ENCODE data around the gene SIX2.

Gene SIX2

DNA sequence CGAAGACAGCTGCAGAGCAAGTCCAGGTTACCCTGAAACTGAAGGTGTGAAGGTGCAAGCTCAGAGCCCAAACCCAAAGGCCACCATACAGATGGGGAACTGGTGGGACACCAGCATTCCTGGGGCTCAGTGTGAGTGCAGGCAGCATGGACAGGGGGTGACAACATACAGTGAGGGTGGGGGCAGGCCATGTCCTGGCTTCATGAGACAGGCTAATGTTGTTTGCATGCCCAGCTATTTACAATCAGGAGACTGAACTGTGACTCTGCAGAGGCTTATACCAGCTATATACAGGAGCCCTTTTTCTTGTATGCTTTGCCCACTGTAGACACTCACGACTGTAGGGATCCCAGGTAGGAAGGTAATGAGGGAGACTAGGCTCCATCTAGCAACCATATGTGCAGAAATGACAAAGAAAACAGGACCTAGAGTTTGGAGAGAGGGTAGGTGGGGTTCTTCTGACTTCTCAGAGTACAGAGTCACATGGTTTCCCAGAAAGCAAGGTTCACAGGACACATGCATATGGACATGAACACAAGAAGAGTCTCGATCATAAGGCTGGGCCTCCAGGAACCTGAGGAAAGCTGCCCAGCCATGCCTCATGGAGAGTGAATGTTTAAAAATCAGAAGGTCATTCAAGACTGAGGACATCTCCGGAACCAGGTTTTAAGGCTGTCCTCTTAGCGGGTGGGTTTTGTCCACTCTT, 41.4 kb downstream of the SIX2 start:
- no peak for DNase-seq (ENCODE audit: low read depth in 4 of 4, low spot score in 1 of 4)

DNA sequence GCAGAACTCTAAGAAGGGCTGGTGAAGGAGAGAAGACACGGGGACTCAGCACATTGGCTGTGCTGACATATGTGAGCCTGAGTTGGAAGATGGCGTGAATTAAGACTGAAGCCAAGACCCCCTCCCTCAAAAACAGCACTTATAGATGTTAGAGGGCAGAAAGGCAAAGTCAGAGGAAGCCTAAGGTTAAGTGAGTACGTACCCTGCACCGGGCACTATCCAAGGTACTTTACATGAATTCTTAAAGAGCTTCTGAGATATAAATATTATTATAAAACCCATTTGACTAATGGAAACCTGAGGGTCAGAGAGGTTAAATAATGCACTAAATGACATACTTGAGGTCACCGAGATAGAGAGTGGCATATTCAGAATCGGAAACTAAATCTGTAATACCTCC, 42.2 kb downstream of the SIX2 start:
- no peak for DNase-seq (ENCODE audit: low read depth in 4 of 4, low spot score in 1 of 4)

DNA sequence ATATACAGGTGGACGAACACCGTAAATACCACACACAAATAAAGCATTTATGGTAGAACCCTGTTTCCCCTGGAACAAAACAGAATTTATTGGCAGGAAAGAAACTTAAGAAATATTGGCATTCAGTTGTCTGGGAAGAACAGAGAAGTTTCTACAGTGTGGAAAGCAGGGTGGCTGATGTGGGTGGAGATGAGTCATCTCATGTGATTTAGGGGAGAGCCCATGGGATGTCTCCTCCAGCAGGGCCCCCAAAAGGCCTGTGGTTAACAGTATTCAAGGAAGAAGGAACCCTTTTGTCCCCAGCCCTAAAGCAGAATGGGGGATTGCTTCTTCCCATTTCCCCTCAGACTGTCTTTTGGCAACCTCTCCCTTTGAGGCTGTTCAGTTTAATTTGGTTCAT, 43.6 kb downstream of the SIX2 start:
- DNase-seq (ENCODE audit: low read depth in 4 of 4, low spot score in 1 of 4): no peak

DNA sequence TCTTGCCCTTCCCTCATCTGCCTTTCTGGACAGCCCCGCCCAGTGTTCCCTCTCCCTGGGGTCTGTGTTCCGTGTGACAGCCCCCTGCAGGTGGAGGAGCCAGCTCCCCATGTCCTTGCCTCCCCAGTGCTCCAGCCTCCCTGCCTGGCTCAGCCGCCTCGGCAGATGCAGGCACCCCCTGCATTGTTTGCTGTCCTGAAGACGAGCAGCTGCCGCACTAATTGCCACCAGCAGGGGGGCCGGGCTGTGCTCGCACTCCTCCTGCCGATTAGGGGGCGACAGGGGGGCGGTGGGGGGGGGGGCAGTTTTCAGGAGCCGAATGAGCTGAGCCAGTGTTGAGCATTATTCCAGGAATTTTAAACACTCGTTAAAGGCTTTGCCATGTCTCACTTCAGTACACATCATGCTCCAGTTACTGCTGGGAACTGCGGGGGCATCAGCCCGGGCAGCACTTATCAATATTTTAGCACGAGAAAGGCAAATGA, 44.5 kb downstream of the SIX2 start:
- no peak for DNase-seq (ENCODE audit: low read depth in 4 of 4, low spot score in 1 of 4)

DNA sequence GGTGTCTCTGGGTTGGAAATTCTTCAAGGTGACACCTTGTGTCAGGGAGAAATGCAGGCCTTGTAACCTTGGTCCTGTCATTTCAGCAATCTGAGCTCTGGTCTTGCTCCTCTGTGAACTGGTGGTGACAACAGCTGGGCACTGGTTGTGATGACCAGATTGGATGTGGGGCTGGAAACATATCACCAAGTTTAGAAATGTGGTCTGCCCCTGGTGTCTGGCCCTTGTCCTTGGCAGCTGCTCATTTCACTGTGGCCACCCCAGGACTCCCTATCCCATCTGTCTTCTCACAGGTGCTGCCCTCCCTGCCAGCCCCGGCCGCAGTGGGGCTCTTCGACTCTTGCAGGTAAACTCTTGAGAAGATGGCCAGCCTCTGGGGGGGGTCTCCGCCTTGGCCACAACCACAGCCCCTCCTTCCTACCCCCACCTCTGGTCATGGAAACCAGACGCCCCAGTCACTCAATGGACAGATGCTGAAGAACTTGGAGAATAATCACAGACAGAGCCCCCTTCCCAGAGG, 47.0 kb downstream of the SIX2 start:
- DNase-seq (ENCODE audit: low read depth in 4 of 4, low spot score in 1 of 4): no peak

DNA sequence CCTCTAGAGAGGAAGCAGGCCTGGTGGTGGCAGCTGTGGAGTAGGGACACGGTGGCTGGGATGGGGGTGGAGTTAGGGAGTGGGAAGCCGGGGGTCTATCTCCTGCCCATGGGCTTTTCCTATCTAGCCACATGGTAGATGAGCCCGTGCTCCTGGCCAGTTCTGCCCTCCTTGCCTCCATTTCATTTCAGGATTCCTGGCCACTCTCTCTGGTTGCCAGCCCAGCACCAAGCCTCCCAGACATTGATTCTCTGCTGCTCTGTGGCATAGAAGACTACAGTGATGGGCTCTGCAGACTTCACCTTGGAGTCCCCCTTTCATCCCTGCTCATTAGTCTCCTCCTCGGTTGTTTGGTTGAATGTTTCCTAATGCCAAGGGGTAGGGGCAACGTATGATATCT, 48.4 kb downstream of the SIX2 start:
- no peak for DNase-seq (ENCODE audit: low read depth in 4 of 4, low spot score in 1 of 4)

DNA sequence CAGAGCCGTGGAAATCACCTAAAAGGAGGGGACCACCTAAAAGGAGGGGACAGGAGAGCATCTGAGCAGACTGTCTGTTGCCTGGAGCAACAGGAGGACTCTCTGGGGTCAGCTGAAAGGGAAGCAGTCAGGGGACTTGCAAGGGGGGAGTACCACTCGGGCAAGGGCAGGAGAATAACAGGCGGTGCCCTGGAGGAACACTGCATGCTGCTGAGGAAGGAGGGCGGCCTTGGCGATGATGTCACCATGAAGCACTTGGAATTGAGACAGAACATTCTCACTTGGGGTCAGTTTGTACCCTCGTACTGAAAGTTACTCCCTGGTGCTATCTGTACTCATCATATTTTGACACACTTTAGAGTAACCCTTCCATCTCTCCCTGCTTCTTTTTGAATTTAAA, 49.4 kb downstream of the SIX2 start:
- DNase-seq (ENCODE audit: low read depth in 4 of 4, low spot score in 1 of 4): no peak

DNA sequence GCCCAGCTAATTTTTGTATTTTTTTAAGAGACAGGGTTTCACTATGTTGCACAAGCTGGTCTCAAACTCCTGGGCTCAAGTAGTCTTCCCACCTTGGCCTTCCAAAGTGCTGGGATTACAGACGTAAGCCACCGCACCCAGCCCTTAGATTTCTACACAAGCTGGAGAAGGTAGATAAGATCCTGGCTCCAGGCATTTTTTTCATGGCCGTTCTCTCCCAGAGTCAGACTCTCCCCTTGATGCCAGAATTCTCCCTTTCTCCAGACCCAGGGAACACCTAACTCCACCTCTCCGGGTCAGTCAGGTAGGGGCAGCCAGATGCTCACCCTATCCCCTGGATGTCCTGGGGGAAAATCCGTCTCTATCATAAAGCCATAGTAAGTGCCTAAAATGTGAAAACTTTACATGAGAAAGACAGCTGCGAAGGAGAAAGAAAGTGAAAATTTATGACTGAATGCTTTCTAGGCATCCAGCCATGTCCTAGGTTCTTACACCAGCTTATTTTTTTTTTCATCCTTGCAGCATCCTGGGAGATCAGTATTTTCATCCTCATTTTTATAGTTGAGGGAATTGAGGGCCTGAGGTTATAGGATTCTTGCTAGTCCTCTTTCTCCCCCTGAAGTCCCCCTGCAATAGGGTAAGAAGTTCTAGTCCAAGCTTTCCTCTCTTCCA, 51.5 kb downstream of the SIX2 start:
- DNase-seq (ENCODE audit: low read depth in 4 of 4, low spot score in 1 of 4): no peak

DNA sequence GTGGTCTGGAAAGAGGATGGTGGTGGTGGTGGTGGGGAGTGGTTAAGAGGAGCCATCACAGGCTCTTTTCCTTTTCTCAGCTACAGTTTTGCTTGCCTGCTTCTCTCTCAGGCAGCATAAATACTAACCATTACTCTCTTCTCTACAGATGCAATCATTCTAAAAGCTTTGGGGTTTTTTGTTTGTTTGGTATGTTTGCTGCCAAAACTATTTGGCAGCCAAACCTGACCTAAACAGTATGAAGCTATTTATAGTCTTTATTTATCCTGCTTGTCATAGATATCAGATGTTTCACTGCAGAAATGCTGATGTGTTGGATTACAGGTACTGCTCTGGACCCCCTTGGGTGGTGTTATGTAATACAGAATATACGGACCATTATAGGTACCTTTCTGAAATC, 52.4 kb downstream of the SIX2 start:
- no peak for DNase-seq (ENCODE audit: low read depth in 4 of 4, low spot score in 1 of 4)

DNA sequence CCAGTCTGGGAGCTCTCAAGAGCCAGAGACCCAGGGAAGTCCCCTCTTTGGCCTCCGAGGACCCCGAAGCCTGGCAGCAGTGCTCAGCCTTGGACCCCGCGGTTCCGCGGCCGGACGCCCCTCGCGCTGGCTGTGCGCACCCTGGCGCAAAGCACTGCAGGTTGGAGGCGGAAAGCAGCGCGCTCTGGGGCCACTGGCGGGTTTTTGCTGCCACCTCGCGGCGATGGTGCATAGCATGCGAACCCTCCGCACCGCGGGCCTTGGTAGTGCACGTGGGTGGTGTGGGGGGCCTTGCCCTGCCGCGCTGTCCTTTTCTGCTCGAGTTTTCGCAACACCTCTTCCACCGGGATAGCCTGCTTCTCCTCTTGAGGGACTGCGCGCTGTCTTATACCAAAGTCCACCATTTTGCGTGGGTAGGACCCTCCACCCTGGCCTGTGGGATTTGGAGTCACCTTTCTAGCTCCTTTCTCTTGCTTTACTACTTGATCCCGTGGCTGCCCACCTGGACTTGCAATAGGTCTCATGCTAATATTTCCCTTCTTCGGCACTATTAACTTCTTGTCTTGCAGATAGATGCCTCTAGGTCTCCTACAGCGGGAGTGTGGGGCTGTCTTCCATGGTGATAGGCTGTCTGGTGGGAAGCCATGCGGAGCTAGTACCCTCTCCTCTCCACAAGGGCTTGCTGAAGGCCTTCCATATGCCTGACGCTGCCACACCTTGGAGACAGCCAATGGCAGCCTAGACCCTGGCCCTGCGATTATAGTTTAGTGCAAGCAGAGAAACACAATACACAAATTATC, 53.5 kb downstream of the SIX2 start:
- DNase-seq (ENCODE audit: low read depth in 4 of 4, low spot score in 1 of 4): peak; percentile 70 to 72 (median 72)

Measured in stimulated activated CD4-positive, alpha-beta T cell treated with anti-CD3 and anti-CD28 coated beads, Interleukin-1b, Interleukin-23, amount 100 ng/mL, for 24 hours (primary cell).